Fibroblast of mammary gland (primary cell): Measurements from ENCODE around the gene CDS1.

Experiments
- DNase-seq: peaks from one replicate; pipeline ENCODE4 v3.0.0-alpha.2; 2010; ENCODE audit warnings: low read depth
- H3K4me3 ChIP-seq: 2 replicates; pipeline ENCODE4 v1.5.1; 2011; ENCODE audit warnings: low read depth, mild to moderate bottlenecking, low read length, moderate library complexity; ENCODE audit not compliant: control insufficient read depth
- CTCF ChIP-seq: conservative IDR thresholded peaks from 2 replicates; pipeline ENCODE4 v1.5.1; 2011; ENCODE audit warnings: low read depth, low read length, inconsistent platforms; ENCODE audit not compliant: control insufficient read depth, insufficient read depth

CDS1 gene

GRCh38 chr4:84597450-84597849 is 14.5 kb downstream of the CDS1 start:
- no peak for DNase-seq

GRCh38 chr4:84606645-84607044 is 23.7 kb downstream of the CDS1 start:
- no peak overlapping the region for H3K4me3 ChIP-seq
- no peak for TF ChIP-seq CTCF
- DNase-seq: no peak

More at GRCh38 chr4:84597450-84597849, 14.5 kb downstream of the CDS1 start:
- TF ChIP-seq CTCF: no peak
- H3K4me3 ChIP-seq: no peak overlapping the region

- no peak for DNase-seq
- no peak for TF ChIP-seq CTCF
- no peak overlapping the region for H3K4me3 ChIP-seq
These were observed 28.6 kb downstream of the CDS1 start for GRCh38 chr4:84611531-84611930.

GRCh38 chr4:84614891-84615290 is 32.0 kb downstream of the CDS1 start:
- TF ChIP-seq CTCF: no peak
- DNase-seq: no peak
- H3K4me3 ChIP-seq: no peak overlapping the region

GRCh38 chr4:84615355-84615754 is 32.4 kb downstream of the CDS1 start:
- no peak for TF ChIP-seq CTCF
- DNase-seq: no peak

GRCh38 chr4:84622959-84623358 is 40.0 kb downstream of the CDS1 start:
- TF ChIP-seq CTCF: no peak
- no peak for DNase-seq
- H3K4me3 ChIP-seq: no peak overlapping the region

More at GRCh38 chr4:84615355-84615754, 32.4 kb downstream of the CDS1 start:
- H3K4me3 ChIP-seq: no peak overlapping the region

- H3K4me3 ChIP-seq: no peak overlapping the region
- DNase-seq: no peak
- TF ChIP-seq CTCF: no peak
These were observed 40.7 kb downstream of the CDS1 start for GRCh38 chr4:84623661-84624060.
